ENCODE measurements around the gene NMT2.
"Not testable (repeated sequence)": the region's sequence is repeated elsewhere in the genome, so short reads cannot be mapped to it uniquely, and the experiment has no call there.

The NMT2 gene

GRCh38 chr10:15209827-15210509, 41.5 kb upstream of the NMT2 start:
- no peaks in the 10 kb centered on the region for H4K20me1 ChIP-seq (ENCODE audit: insufficient read depth, low read length)
- H2AFZ ChIP-seq (ENCODE audit: low read length), result peak overlapping the region; percentile 36; the same call in 1 of the 2 replicates
- H3K9me2 ChIP-seq (replicated peaks; ENCODE audit: insufficient read depth, low read length), result no peaks in the 10 kb centered on the region
- no peaks in the 10 kb centered on the region for H3K9me3 ChIP-seq (replicated peaks; ENCODE audit: insufficient read depth, low read length)
- H3K27ac ChIP-seq (ENCODE audit: low read length), result no peak overlapping the region
- H3K27me3 ChIP-seq (replicated peaks; ENCODE audit: insufficient read depth, low read length), result no peaks in the 10 kb centered on the region
- peak; percentile 95 for TF ChIP-seq CTCF (IDR thresholded peaks at IDR 0.05; ENCODE audit: low read length)
- no peak for TF ChIP-seq EZH2 (optimal IDR thresholded peaks at IDR 0.05; ENCODE audit: low read depth, low read length)
- no peak overlapping the region for H3K9ac ChIP-seq (ENCODE audit: low read length)
- DNase-seq, result peak; percentile 82
- H3K4me3 ChIP-seq (ENCODE audit: low read length), result no peak overlapping the region
- no peaks in the 10 kb centered on the region for H3K36me3 ChIP-seq (replicated peaks; ENCODE audit: insufficient read depth, low read length)
- H3K4me2 ChIP-seq (ENCODE audit: low read depth, low read length), result peak overlapping the region; percentile 16; the same call in 1 of the 2 replicates
- H3K79me2 ChIP-seq (ENCODE audit: low read length), result no peaks in the 10 kb centered on the region
- peaks cover 12% of the 10 kb centered on the region for H3F3A ChIP-seq (ENCODE audit: insufficient read depth, low read length)
- peaks cover 20% of the 10 kb centered on the region for H3K4me1 ChIP-seq (ENCODE audit: low read length)

- Histone ChIP-seq H3K4me2 (ENCODE audit: low read depth, low read length) (peak overlapping the region; percentile 64), H3F3A (ENCODE audit: insufficient read depth, low read length) (peaks cover 12% of the 10 kb centered on the region), H3K9me3 (replicated peaks; ENCODE audit: insufficient read depth, low read length) (no peaks in the 10 kb centered on the region), H4K20me1 (ENCODE audit: insufficient read depth, low read length) (no peaks in the 10 kb centered on the region), H3K4me3 (ENCODE audit: low read length) (peak overlapping the region; percentile 49; the same call in 1 of the 2 replicates), H3K36me3 (replicated peaks; ENCODE audit: insufficient read depth, low read length) (no peaks in the 10 kb centered on the region), H3K9ac (ENCODE audit: low read length) (peak overlapping the region; percentile 55), H3K79me2 (ENCODE audit: low read length) (no peaks in the 10 kb centered on the region), H3K27me3 (replicated peaks; ENCODE audit: insufficient read depth, low read length) (no peaks in the 10 kb centered on the region), H3K27ac (ENCODE audit: low read length) (peak overlapping the region; percentile 91), H3K4me1 (ENCODE audit: low read length) (peaks cover 23% of the 10 kb centered on the region), H3K9me2 (replicated peaks; ENCODE audit: insufficient read depth, low read length) (no peaks in the 10 kb centered on the region), H2AFZ (ENCODE audit: low read length) (peak overlapping the region; percentile 65)
- TF ChIP-seq EZH2phosphoT487 (IDR thresholded peaks at IDR 0.05; ENCODE audit: low read length) (no peak), EZH2 (optimal IDR thresholded peaks at IDR 0.05; ENCODE audit: low read depth, low read length) (no peak), CTCF (IDR thresholded peaks at IDR 0.05; ENCODE audit: low read length) (no peak)
- no peak for DNase-seq
Observed at GRCh38 chr10:15208221-15208620, 39.7 kb upstream of the NMT2 start.

- not testable (repeated sequence) for H3K4me2 ChIP-seq (ENCODE audit: low read depth, low read length); H3K27me3 ChIP-seq (replicated peaks; ENCODE audit: insufficient read depth, low read length); H3K9me3 ChIP-seq (replicated peaks; ENCODE audit: insufficient read depth, low read length); DNase-seq; H3K9me2 ChIP-seq (replicated peaks; ENCODE audit: insufficient read depth, low read length); H3K9ac ChIP-seq (ENCODE audit: low read length); H2AFZ ChIP-seq (ENCODE audit: low read length); H4K20me1 ChIP-seq (ENCODE audit: insufficient read depth, low read length); H3K36me3 ChIP-seq (replicated peaks; ENCODE audit: insufficient read depth, low read length); H3K4me3 ChIP-seq (ENCODE audit: low read length); H3K79me2 ChIP-seq (ENCODE audit: low read length)
- Histone ChIP-seq H3F3A (ENCODE audit: insufficient read depth, low read length) (peaks cover 12% of the 10 kb centered on the region), H3K4me1 (ENCODE audit: low read length) (peaks cover 31% of the 10 kb centered on the region), H3K27ac (ENCODE audit: low read length) (peak overlapping the region; percentile 91; the same call in 1 of the 2 replicates)
Observed at GRCh38 chr10:15207410-15207809, 38.9 kb upstream of the NMT2 start.

- Histone ChIP-seq H3K9ac (ENCODE audit: low read length) (no peak overlapping the region), H3K4me2 (ENCODE audit: low read depth, low read length) (peak overlapping the region; percentile 23; the same call in 1 of the 2 replicates), H3F3A (ENCODE audit: insufficient read depth, low read length) (no peaks in the 10 kb centered on the region), H3K9me2 (replicated peaks; ENCODE audit: insufficient read depth, low read length) (no peaks in the 10 kb centered on the region), H3K27me3 (replicated peaks; ENCODE audit: insufficient read depth, low read length) (no peaks in the 10 kb centered on the region), H3K4me1 (ENCODE audit: low read length) (peaks cover 18% of the 10 kb centered on the region), H3K27ac (ENCODE audit: low read length) (peak overlapping the region; percentile 42; the same call in 1 of the 2 replicates), H4K20me1 (ENCODE audit: insufficient read depth, low read length) (no peaks in the 10 kb centered on the region), H3K79me2 (ENCODE audit: low read length) (no peaks in the 10 kb centered on the region), H3K36me3 (replicated peaks; ENCODE audit: insufficient read depth, low read length) (no peaks in the 10 kb centered on the region), H3K9me3 (replicated peaks; ENCODE audit: insufficient read depth, low read length) (no peaks in the 10 kb centered on the region), H2AFZ (ENCODE audit: low read length) (no peak overlapping the region), H3K4me3 (ENCODE audit: low read length) (no peak overlapping the region)
- TF ChIP-seq EZH2phosphoT487 (IDR thresholded peaks at IDR 0.05; ENCODE audit: low read length) (no peak), EZH2 (optimal IDR thresholded peaks at IDR 0.05; ENCODE audit: low read depth, low read length) (no peak), CTCF (IDR thresholded peaks at IDR 0.05; ENCODE audit: low read length) (no peak)
- DNase-seq, result peak; percentile 7
Observed at GRCh38 chr10:15202639-15203038, 34.1 kb upstream of the NMT2 start.

- H3K79me2 ChIP-seq (ENCODE audit: low read length); DNase-seq; H3K4me2 ChIP-seq (ENCODE audit: low read depth, low read length); H3K27me3 ChIP-seq (replicated peaks; ENCODE audit: insufficient read depth, low read length); H3K9ac ChIP-seq (ENCODE audit: low read length); H3K4me3 ChIP-seq (ENCODE audit: low read length); H3K9me3 ChIP-seq (replicated peaks; ENCODE audit: insufficient read depth, low read length); H4K20me1 ChIP-seq (ENCODE audit: insufficient read depth, low read length); H2AFZ ChIP-seq (ENCODE audit: low read length); H3K36me3 ChIP-seq (replicated peaks; ENCODE audit: insufficient read depth, low read length); H3F3A ChIP-seq (ENCODE audit: insufficient read depth, low read length); H3K9me2 ChIP-seq (replicated peaks; ENCODE audit: insufficient read depth, low read length): not testable (repeated sequence)
- Histone ChIP-seq H3K4me1 (ENCODE audit: low read length) (peaks cover 16% of the 10 kb centered on the region), H3K27ac (ENCODE audit: low read length) (peak overlapping the region; percentile 42; the same call in 1 of the 2 replicates)
Observed at GRCh38 chr10:15202301-15202621, 33.8 kb upstream of the NMT2 start.

All from MM.1S (cell line).